ENCODE results near the gene ELMO3. TPM values are rescaled to one million over a fixed set of nuclear protein-coding genes. Genes with fewer than 3 reads are reported as not detected.
A peak's percentile ranks its signal among the peaks of the same experiment; 100 is the strongest.

The ELMO3 gene
- total and polyA plus RNA-seq, 2 of the 13 experiments (the other 11 are each of a cell fraction or from before 2014, with no cell fraction given), result 2.6 to 4.0 TPM

GRCh38 chr16:67169642-67170167 lies 29.2 kb upstream of the ELMO3 start (continued):
- TF ChIP-seq AHDC1 (CRISPR knock-in tag; IDR thresholded peaks at IDR 0.05; ENCODE audit: borderline replicate concordance) (no peak), TCF7L2 (IDR thresholded peaks at IDR 0.05; ENCODE audit: low read depth, low read length) (no peak), ZNF777 (CRISPR knock-in tag; IDR thresholded peaks at IDR 0.05) (no peak), ZNF775 (CRISPR knock-in tag; IDR thresholded peaks at IDR 0.05; ENCODE audit: borderline replicate concordance) (0 out of 2 replicates have a peak, but pooled peaks have one; percentile 49), ZBTB49 (CRISPR knock-in tag; IDR thresholded peaks at IDR 0.05; ENCODE audit: borderline replicate concordance) (no peak), MXD3 (CRISPR knock-in tag; IDR thresholded peaks at IDR 0.05) (no peak; the same call in 1 of the 2 replicates), ZNF792 (CRISPR knock-in tag; IDR thresholded peaks at IDR 0.05) (no peak; the same call in 1 of the 2 replicates), ZNF781 (CRISPR knock-in tag; IDR thresholded peaks at IDR 0.05; ENCODE audit: borderline replicate concordance, not compliant biosample characterization) (no peak), ZNF230 (CRISPR knock-in tag; IDR thresholded peaks at IDR 0.05) (no peak; the same call in 1 of the 2 replicates), RCOR2 (CRISPR knock-in tag; IDR thresholded peaks at IDR 0.05) (peak; percentile 10; the same call in 1 of the 2 replicates), KDM3A (CRISPR knock-in tag; IDR thresholded peaks at IDR 0.05; ENCODE audit: low read depth) (no peak), ZNF33B (CRISPR knock-in tag; IDR thresholded peaks at IDR 0.05) (no peak), ZNF83 (CRISPR knock-in tag; IDR thresholded peaks at IDR 0.05; ENCODE audit: borderline replicate concordance) (no peak), PTBP1 (IDR thresholded peaks at IDR 0.05; ENCODE audit: low read depth, low read length, poor library complexity, severe bottlenecking) (peak; percentile 54), MIXL1 (CRISPR knock-in tag; IDR thresholded peaks at IDR 0.05) (no peak), TAF15 (IDR thresholded peaks at IDR 0.05; ENCODE audit: low read depth, low read length, poor library complexity, severe bottlenecking) (no peak), HCFC1 (IDR thresholded peaks at IDR 0.05; ENCODE audit: low read depth, low read length) (no peak), CREM (IDR thresholded peaks at IDR 0.05) (no peak), CREM (CRISPR knock-in tag; IDR thresholded peaks at IDR 0.05) (no peak), ZNF441 (CRISPR knock-in tag; IDR thresholded peaks at IDR 0.05; ENCODE audit: borderline replicate concordance) (no peak)
- TF ChIP-seq, protein P1, sequence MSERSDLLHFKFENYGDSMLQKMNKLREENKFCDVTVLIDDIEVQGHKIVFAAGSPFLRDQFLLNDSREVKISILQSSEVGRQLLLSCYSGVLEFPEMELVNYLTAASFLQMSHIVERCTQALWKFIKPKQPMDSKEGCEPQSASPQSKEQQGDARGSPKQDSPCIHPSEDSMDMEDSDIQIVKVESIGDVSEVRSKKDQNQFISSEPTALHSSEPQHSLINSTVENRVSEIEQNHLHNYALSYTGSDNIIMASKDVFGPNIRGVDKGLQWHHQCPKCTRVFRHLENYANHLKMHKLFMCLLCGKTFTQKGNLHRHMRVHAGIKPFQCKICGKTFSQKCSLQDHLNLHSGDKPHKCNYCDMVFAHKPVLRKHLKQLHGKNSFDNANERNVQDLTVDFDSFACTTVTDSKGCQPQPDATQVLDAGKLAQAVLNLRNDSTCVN (CRISPR knock-in tag; IDR thresholded peaks at IDR 0.05; ENCODE audit: borderline replicate concordance), result no peak

Measured in HepG2 (cell line).